DND-41 (cell line): ENCODE data around the gene KDSR.

Experiments used
- EZH2 ChIP-seq: IDR thresholded peaks from 3 replicates; pipeline ENCODE4 v1.6.1; 2012; ENCODE audit warnings: borderline replicate concordance, low read depth, mild to moderate bottlenecking, moderate library complexity, low read length, inconsistent platforms; ENCODE audit not compliant: severe bottlenecking
- TF ChIP-seq, protein P1 (sequence below): IDR thresholded peaks from 2 replicates; pipeline ENCODE4 v1.5.1; 2012; ENCODE audit warnings: borderline replicate concordance, low read length, moderate library complexity, mild to moderate bottlenecking; ENCODE audit not compliant: poor library complexity, severe bottlenecking; ENCODE audit errors: extremely low read depth

DNA sequence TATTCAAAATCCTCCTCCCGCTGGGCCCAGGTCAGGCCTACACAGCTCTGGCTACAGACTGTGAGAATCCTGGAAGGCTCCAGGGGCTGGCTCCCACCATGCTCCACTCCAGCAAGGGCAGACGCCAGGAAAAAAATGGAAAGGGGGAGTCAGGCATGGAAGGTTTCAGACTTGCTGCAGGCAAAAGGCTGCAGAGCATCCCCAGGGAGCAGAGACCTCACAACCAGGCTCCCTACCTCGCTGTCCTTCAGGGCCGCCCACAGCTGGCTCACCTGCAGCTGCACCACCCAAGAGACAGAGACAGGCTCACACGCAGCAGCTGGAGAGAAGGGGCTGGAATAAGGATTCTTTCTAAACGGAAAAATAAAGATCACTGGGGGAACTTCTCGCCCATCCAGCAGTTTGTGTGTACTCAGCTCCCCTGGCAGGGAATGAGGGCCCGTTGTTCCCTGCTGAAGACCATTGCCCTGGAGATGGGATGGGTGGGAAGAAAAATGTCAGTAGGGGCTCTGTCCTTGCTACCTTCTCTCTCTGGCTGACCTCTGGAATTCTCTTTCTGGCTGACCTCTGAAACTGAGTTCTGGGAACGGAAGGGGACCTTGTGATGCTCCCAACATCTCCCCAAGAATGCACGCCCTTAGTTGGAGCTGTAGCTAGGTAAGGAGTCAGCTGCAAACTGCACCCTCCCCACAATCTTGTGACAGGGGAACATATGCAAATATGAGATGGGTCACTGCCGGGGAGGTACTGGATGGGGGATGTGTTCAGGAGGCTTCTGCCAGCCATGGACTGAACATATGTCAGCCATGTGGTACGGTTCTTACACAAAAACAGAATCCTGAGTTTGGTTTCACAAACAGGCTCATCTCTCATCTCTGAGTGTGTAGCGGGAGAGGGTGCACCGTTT is 81.9 kb downstream of the KDSR start:
- TF ChIP-seq, protein P1, sequence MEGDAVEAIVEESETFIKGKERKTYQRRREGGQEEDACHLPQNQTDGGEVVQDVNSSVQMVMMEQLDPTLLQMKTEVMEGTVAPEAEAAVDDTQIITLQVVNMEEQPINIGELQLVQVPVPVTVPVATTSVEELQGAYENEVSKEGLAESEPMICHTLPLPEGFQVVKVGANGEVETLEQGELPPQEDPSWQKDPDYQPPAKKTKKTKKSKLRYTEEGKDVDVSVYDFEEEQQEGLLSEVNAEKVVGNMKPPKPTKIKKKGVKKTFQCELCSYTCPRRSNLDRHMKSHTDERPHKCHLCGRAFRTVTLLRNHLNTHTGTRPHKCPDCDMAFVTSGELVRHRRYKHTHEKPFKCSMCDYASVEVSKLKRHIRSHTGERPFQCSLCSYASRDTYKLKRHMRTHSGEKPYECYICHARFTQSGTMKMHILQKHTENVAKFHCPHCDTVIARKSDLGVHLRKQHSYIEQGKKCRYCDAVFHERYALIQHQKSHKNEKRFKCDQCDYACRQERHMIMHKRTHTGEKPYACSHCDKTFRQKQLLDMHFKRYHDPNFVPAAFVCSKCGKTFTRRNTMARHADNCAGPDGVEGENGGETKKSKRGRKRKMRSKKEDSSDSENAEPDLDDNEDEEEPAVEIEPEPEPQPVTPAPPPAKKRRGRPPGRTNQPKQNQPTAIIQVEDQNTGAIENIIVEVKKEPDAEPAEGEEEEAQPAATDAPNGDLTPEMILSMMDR, result no peak
- TF ChIP-seq EZH2, result no peak
